ENCODE data around the gene CAPNS1. TPM values are rescaled to one million over a fixed set of nuclear protein-coding genes. Genes with fewer than 3 reads are reported as not detected.

Gene CAPNS1
- total and polyA plus RNA-seq, 9 of the 15 experiments (the other 6 are each of a cell fraction or from before 2014, with no cell fraction given): 77.9 to 576 (median 258) TPM

- TF ChIP-seq ZNF395 (CRISPR knock-in tag; IDR thresholded peaks at IDR 0.05) (0 out of 2 replicates have a peak, but pooled peaks have one; percentile 0), CHD2 (IDR thresholded peaks at IDR 0.05; ENCODE audit: low read depth, low read length) (no peak), SIN3A (IDR thresholded peaks at IDR 0.05; ENCODE audit: borderline replicate concordance in 2 of 2, control insufficient read depth in 1 of 2, low read depth in 2 of 2, low read length in 2 of 2) (peak in 1 of 2 experiments; percentile 68; a peak in 1 of 4 replicates), TAF1 (IDR thresholded peaks at IDR 0.05; ENCODE audit: control insufficient read depth, extremely low read depth, insufficient read depth, low read length, severe bottlenecking) (peak; percentile 40), EGR1 (conservative IDR thresholded peaks at IDR 0.05) (no peak; the same call in 1 of the 2 replicates), POLR2G (IDR thresholded peaks at IDR 0.05; ENCODE audit: low read depth, low read length) (peak; percentile 73), REST (IDR thresholded peaks at IDR 0.05; ENCODE audit: borderline replicate concordance) (peak; percentile 7; the same call in 1 of the 2 replicates), REST (CRISPR knock-in tag; IDR thresholded peaks at IDR 0.05; ENCODE audit: low read depth) (no peak), UBTF (IDR thresholded peaks at IDR 0.05; ENCODE audit: borderline replicate concordance in 1 of 2, low read depth in 2 of 2, low read length in 2 of 2) (0 out of 4 replicates have a peak, but pooled peaks of 1 of the 2 experiments have one; percentile 2), L3MBTL2 (IDR thresholded peaks at IDR 0.05) (no peak), PYGO2 (tag; IDR thresholded peaks at IDR 0.05) (no peak)
These were observed 24.2 kb upstream of the CAPNS1 start, which contains the start of gene TBCB (continued) for GRCh38 chr19:36115453-36116343.

All from K562 (cell line).